H9 (cell line): Measurements from ENCODE around the gene CPA4. TPM values are rescaled to one million over a fixed set of nuclear protein-coding genes. Genes with fewer than 3 reads are reported as not detected.

Experiments used
- DNase-seq: peaks from one replicate; pipeline ENCODE4 v3.0.0-alpha.2; 2017
- H2AFZ ChIP-seq: one replicate; pipeline ENCODE4 v1.6.1; 2013; ENCODE audit warnings: mild to moderate bottlenecking, low read length, control low read depth, moderate library complexity
- H2AK5ac ChIP-seq: 2 replicates; pipeline ENCODE4 v1.6.1; 2013; ENCODE audit warnings: low read length, control low read depth, mixed read lengths; ENCODE audit not compliant: insufficient read length
- H2BK120ac ChIP-seq: one replicate; pipeline ENCODE4 v1.6.1; 2013; ENCODE audit warnings: low read depth, mild to moderate bottlenecking, low read length, control low read depth, inconsistent platforms; ENCODE audit not compliant: poor library complexity, severe bottlenecking
- H2BK12ac ChIP-seq: 2 replicates; pipeline ENCODE4 v1.6.1; 2013; ENCODE audit warnings: low read length, control low read depth, mixed read lengths, low read depth; ENCODE audit not compliant: insufficient read length
- H2BK15ac ChIP-seq: 2 replicates; pipeline ENCODE4 v1.6.1; 2013; ENCODE audit warnings: low read depth, low read length, control low read depth
- H2BK20ac ChIP-seq: one replicate; pipeline ENCODE4 v1.6.1; 2013; ENCODE audit warnings: low read depth, mild to moderate bottlenecking, low read length, control low read depth, inconsistent platforms; ENCODE audit not compliant: poor library complexity, severe bottlenecking
- H2BK5ac ChIP-seq: 2 replicates; pipeline ENCODE4 v1.6.1; 2013; ENCODE audit warnings: low read length, control low read depth, mixed read lengths; ENCODE audit not compliant: insufficient read length
- H3K14ac ChIP-seq: 2 replicates; pipeline ENCODE4 v1.6.1; 2013; ENCODE audit warnings: low read length, control low read depth; ENCODE audit not compliant: insufficient read depth
- H3K18ac ChIP-seq: 2 replicates; pipeline ENCODE4 v1.6.1; 2013; ENCODE audit warnings: low read depth, mild to moderate bottlenecking, mixed read lengths, low read length, control low read depth; ENCODE audit not compliant: insufficient read length
- H3K23ac ChIP-seq: 2 replicates; pipeline ENCODE4 v1.6.1; 2013; ENCODE audit warnings: low read length, control low read depth, mixed read lengths, low read depth; ENCODE audit not compliant: insufficient read length
- H3K23me2 ChIP-seq: 2 replicates; pipeline ENCODE4 v1.6.1; 2013; ENCODE audit warnings: low read depth, mild to moderate bottlenecking, mixed read lengths, low read length, control low read depth; ENCODE audit not compliant: insufficient read length, poor library complexity, severe bottlenecking
- H3K27ac ChIP-seq: 2 replicates; pipeline ENCODE4 v1.5.1; 2013; ENCODE audit warnings: low read length, control low read depth, mixed read lengths, low read depth; ENCODE audit not compliant: insufficient read length
- H3K27me3 ChIP-seq: 2 replicates; pipeline ENCODE4 v1.6.1; 2013; ENCODE audit warnings: low read length, control low read depth, inconsistent platforms; ENCODE audit not compliant: insufficient read depth
- H3K4ac ChIP-seq: 2 replicates; pipeline ENCODE4 v1.6.1; 2013; ENCODE audit warnings: low read depth, mild to moderate bottlenecking, control low read depth, inconsistent platforms, low read length, moderate library complexity
- H3K4me1 ChIP-seq: 2 replicates; pipeline ENCODE4 v1.6.1; 2013; ENCODE audit warnings: low read length, control low read depth, inconsistent platforms; ENCODE audit not compliant: insufficient read depth
- H3K4me2 ChIP-seq: 2 replicates; pipeline ENCODE4 v1.6.1; 2013; ENCODE audit warnings: low read length, control low read depth, mixed read lengths; ENCODE audit not compliant: insufficient read length, insufficient read depth
- H3K56ac ChIP-seq: 2 replicates; pipeline ENCODE4 v1.6.1; 2013; ENCODE audit warnings: low read depth, mild to moderate bottlenecking, mixed read lengths, low read length, control low read depth; ENCODE audit not compliant: insufficient read length
- H3K79me1 ChIP-seq: 2 replicates; pipeline ENCODE4 v1.6.1; 2013; ENCODE audit warnings: low read depth, mild to moderate bottlenecking, moderate library complexity, low read length, control low read depth, inconsistent platforms; ENCODE audit not compliant: insufficient read depth, poor library complexity, severe bottlenecking
- H3K79me2 ChIP-seq: 2 replicates; pipeline ENCODE4 v1.6.1; 2013; ENCODE audit warnings: low read length, control low read depth, inconsistent platforms; ENCODE audit not compliant: insufficient read depth
- H3K9ac ChIP-seq: 2 replicates; pipeline ENCODE4 v1.6.1; 2013; ENCODE audit warnings: low read length, control low read depth, mixed read lengths; ENCODE audit not compliant: insufficient read length; ENCODE audit errors: extremely low read depth
- H3K9me3 ChIP-seq: one replicate; pipeline ENCODE4 v1.6.1; 2013; ENCODE audit warnings: low read depth, low read length, inconsistent platforms; ENCODE audit not compliant: control insufficient read depth
- H3T11ph ChIP-seq: one replicate; pipeline ENCODE4 v1.6.1; 2013; ENCODE audit warnings: mild to moderate bottlenecking, low read length, control low read depth, inconsistent platforms
- H4K20me1 ChIP-seq: one replicate; pipeline ENCODE4 v1.6.1; 2013; ENCODE audit not compliant: control insufficient read depth, insufficient read length, insufficient read depth
- H4K5ac ChIP-seq: 2 replicates; pipeline ENCODE4 v1.6.1; 2013; ENCODE audit warnings: low read depth, mild to moderate bottlenecking, mixed read lengths, low read length, control low read depth; ENCODE audit not compliant: insufficient read length
- H4K8ac ChIP-seq: replicated peaks from 2 replicates; pipeline ENCODE4 v1.6.1; 2013; ENCODE audit warnings: low read length, control low read depth, mixed read lengths, low read depth; ENCODE audit not compliant: insufficient read length
- H4K91ac ChIP-seq: 2 replicates; pipeline ENCODE4 v1.6.1; 2013; ENCODE audit warnings: low read depth, mild to moderate bottlenecking, moderate library complexity, mixed read lengths, low read length, control low read depth; ENCODE audit not compliant: insufficient read length
- H3K27ac Mint-ChIP-seq, 3 experiments: 2 replicates in 2 of 3; 3 replicates in 1 of 3; pipeline ENCODE4 v1.8.0; 2020 to 2021; ENCODE audit warnings: mixed read lengths in 3 of 3, mild to moderate bottlenecking in 1 of 3, moderate library complexity in 1 of 3
- H3K27me3 Mint-ChIP-seq: 2 replicates; pipeline ENCODE4 v1.8.0; 2021; ENCODE audit warnings: low read depth, mild to moderate bottlenecking, moderate library complexity, mixed read lengths
- H3K36me3 Mint-ChIP-seq, 3 experiments: 2 replicates in 2 of 3; 3 replicates in 1 of 3; pipeline ENCODE4 v1.8.0; 2020 to 2021; ENCODE audit warnings: low read depth in 3 of 3, mixed read lengths in 3 of 3; ENCODE audit not compliant: insufficient read depth in 1 of 3
- H3K4me1 Mint-ChIP-seq, 2 experiments: 2 replicates each; pipeline ENCODE4 v1.8.0; 2020; ENCODE audit warnings: mixed read lengths in 2 of 2
- H3K4me3 Mint-ChIP-seq, 2 experiments: 2 replicates in 1 of 2; 3 replicates in 1 of 2; pipeline ENCODE4 v1.8.0; 2020 to 2021; ENCODE audit warnings: mild to moderate bottlenecking in 2 of 2, mixed read lengths in 2 of 2, moderate library complexity in 1 of 2
- H3K9me3 Mint-ChIP-seq, 2 experiments: 2 replicates in 1 of 2; 3 replicates in 1 of 2; pipeline ENCODE4 v1.8.0; 2020; ENCODE audit warnings: mild to moderate bottlenecking in 2 of 2, mixed read lengths in 2 of 2, moderate library complexity in 1 of 2
- CTCF ChIP-seq: fragments of 200-600 bp; sonication (generic); conservative IDR thresholded peaks from 3 replicates; pipeline ENCODE4 v1.8.0; 2021; ENCODE audit warnings: antibody characterized with exemption, mild to moderate bottlenecking
- WGBS: extraction: QIAGEN DNeasy Blood & Tissue Kit; methylation state at CpG from one replicate; pipeline ENCODE4 v1.1.7; 2013; ENCODE audit warnings: missing lambda C conversion rate, low lambda C conversion rate, mixed read lengths; ENCODE audit not compliant: insufficient read length; ENCODE audit errors: extremely low coverage; 5-methylcytosine and 5-hydroxymethylcytosine counted together
- total RNA-seq: library from RNA; stranded (reverse); gene quantifications from 2 replicates; pipeline ENCODE4 v1.2.1, GENCODE V29; 2021

Gene CPA4
- total RNA-seq, 1 experiment from 2014 or later, result not detected

GRCh38 chr7:130346941-130347340 is 54.0 kb downstream of the CPA4 start:
- Histone ChIP-seq H3T11ph (no peak overlapping the region), H3K79me2 (no peaks in the 10 kb centered on the region), H3K14ac (no peak overlapping the region), H4K8ac (no peak overlapping the region), H3K9me3 (no peaks in the 10 kb centered on the region), H4K5ac (no peak overlapping the region), H2BK5ac (no peak overlapping the region), H3K27me3 (no peaks in the 10 kb centered on the region), H2BK12ac (no peak overlapping the region), H3K27ac (no peak overlapping the region), H3K79me1 (no peaks in the 10 kb centered on the region), H2BK15ac (no peak overlapping the region), H2BK120ac (no peak overlapping the region), H2BK20ac (no peak overlapping the region), H3K56ac (no peak overlapping the region), H4K91ac (no peak overlapping the region), H3K23me2 (no peaks in the 10 kb centered on the region), H3K18ac (no peak overlapping the region), H2AK5ac (no peak overlapping the region), H3K4ac (no peak overlapping the region), H3K9ac (no peak overlapping the region), H3K23ac (no peak overlapping the region), H3K4me2 (no peak overlapping the region), H4K20me1 (no peaks in the 10 kb centered on the region), H3K4me1 (peaks cover 7% of the 10 kb centered on the region), H2AFZ (no peak overlapping the region)
- no peak for DNase-seq
- peaks cover 41 to 46% of the 10 kb centered on the region in 2 experiments for H3K4me1 Mint-ChIP-seq
- no peak overlapping the region for H3K4me3 Mint-ChIP-seq
- H3K27ac Mint-ChIP-seq, result no peak overlapping the region
- no CpG with 5 or more reads among the region's 12 CpGs for WGBS
- H3K27me3 Mint-ChIP-seq, result peaks cover 5% of the 10 kb centered on the region
- H3K9me3 Mint-ChIP-seq, result no peaks in the 10 kb centered on the region; a peak in 1 of 5 replicates
- no peak for TF ChIP-seq CTCF
- no peaks in the 10 kb centered on the region for H3K36me3 Mint-ChIP-seq
